ENCODE results near the gene TSHZ1.

Gene TSHZ1

GRCh38 chr18:75264926-75265597 lies 54.5 kb downstream of the TSHZ1 start:
- no peak for DNase-seq (ENCODE audit: extremely low read depth in 1 of 2, low read depth in 1 of 2)

GRCh38 chr18:75265872-75266271 lies 55.3 kb downstream of the TSHZ1 start:
- no peak for DNase-seq (ENCODE audit: extremely low read depth in 1 of 2, low read depth in 1 of 2)

- no peak for DNase-seq (ENCODE audit: extremely low read depth in 1 of 2, low read depth in 1 of 2)
Observed at GRCh38 chr18:75267643-75268363, 57.2 kb downstream of the TSHZ1 start.

- no peak for DNase-seq (ENCODE audit: extremely low read depth in 1 of 2, low read depth in 1 of 2)
Observed at GRCh38 chr18:75268364-75268646, 57.7 kb downstream of the TSHZ1 start.

- no peak for DNase-seq (ENCODE audit: extremely low read depth in 1 of 2, low read depth in 1 of 2)
Observed at GRCh38 chr18:75269124-75269680, 58.6 kb downstream of the TSHZ1 start.

- DNase-seq (ENCODE audit: extremely low read depth in 1 of 2, low read depth in 1 of 2), result no peak
Observed at GRCh38 chr18:75269696-75270095, 59.1 kb downstream of the TSHZ1 start.

GRCh38 chr18:75271952-75272351 lies 61.4 kb downstream of the TSHZ1 start:
- no peak for DNase-seq (ENCODE audit: extremely low read depth in 1 of 2, low read depth in 1 of 2)

- no peak for DNase-seq (ENCODE audit: extremely low read depth in 1 of 2, low read depth in 1 of 2)
Observed at GRCh38 chr18:75273817-75274216, 63.2 kb downstream of the TSHZ1 start.

GRCh38 chr18:75275226-75275625 lies 64.6 kb downstream of the TSHZ1 start:
- DNase-seq (ENCODE audit: extremely low read depth in 1 of 2, low read depth in 1 of 2), result no peak

GRCh38 chr18:75276818-75277609 lies 66.4 kb downstream of the TSHZ1 start:
- no peak for DNase-seq (ENCODE audit: extremely low read depth in 1 of 2, low read depth in 1 of 2)

GRCh38 chr18:75277610-75277928 lies 67.0 kb downstream of the TSHZ1 start:
- no peak for DNase-seq (ENCODE audit: extremely low read depth in 1 of 2, low read depth in 1 of 2)

GRCh38 chr18:75279381-75279780 lies 68.8 kb downstream of the TSHZ1 start:
- DNase-seq (ENCODE audit: extremely low read depth in 1 of 2, low read depth in 1 of 2), result no peak

- DNase-seq (ENCODE audit: extremely low read depth in 1 of 2, low read depth in 1 of 2), result no peak
Observed at GRCh38 chr18:75280427-75281280, 70.1 kb downstream of the TSHZ1 start.

- DNase-seq (ENCODE audit: extremely low read depth in 1 of 2, low read depth in 1 of 2), result no peak
Observed at GRCh38 chr18:75282746-75283145, 72.1 kb downstream of the TSHZ1 start.

GRCh38 chr18:75283731-75284130 lies 73.1 kb downstream of the TSHZ1 start:
- DNase-seq (ENCODE audit: extremely low read depth in 1 of 2, low read depth in 1 of 2), result no peak

GRCh38 chr18:75284566-75284965 lies 74.0 kb downstream of the TSHZ1 start:
- DNase-seq (ENCODE audit: extremely low read depth in 1 of 2, low read depth in 1 of 2), result no peak

GRCh38 chr18:75285876-75286275 lies 75.3 kb downstream of the TSHZ1 start:
- no peak for DNase-seq (ENCODE audit: extremely low read depth in 1 of 2, low read depth in 1 of 2)

GRCh38 chr18:75287006-75287405 lies 76.4 kb downstream of the TSHZ1 start:
- no peak for DNase-seq (ENCODE audit: extremely low read depth in 1 of 2, low read depth in 1 of 2)

GRCh38 chr18:75287700-75288099 lies 77.1 kb downstream of the TSHZ1 start:
- no peak for DNase-seq (ENCODE audit: extremely low read depth in 1 of 2, low read depth in 1 of 2)

GRCh38 chr18:75289761-75290160 lies 79.2 kb downstream of the TSHZ1 start:
- DNase-seq (ENCODE audit: extremely low read depth in 1 of 2, low read depth in 1 of 2), result no peak
